Fibroblast of pulmonary artery (primary cell): Measurements from ENCODE around the gene GSTM4.
"Not testable (repeated sequence)": the region's sequence is repeated elsewhere in the genome, so short reads cannot be mapped to it uniquely, and the experiment has no call there.

Source experiments
- DNase-seq: peaks from one replicate; pipeline ENCODE4 v3.0.0-alpha.2; 2010; ENCODE audit warnings: low read depth
- H3K4me3 ChIP-seq: replicated peaks from 2 replicates; pipeline ENCODE4 v1.5.1; 2011; ENCODE audit warnings: low read depth, mild to moderate bottlenecking, control low read depth, low read length, moderate library complexity
- TF ChIP-seq, protein P1 (sequence below): IDR thresholded peaks from 2 replicates; pipeline ENCODE4 v1.5.1; 2011; ENCODE audit warnings: mild to moderate bottlenecking, control low read depth, low read length, inconsistent platforms; ENCODE audit errors: missing control alignments

The GSTM4 gene

DNA sequence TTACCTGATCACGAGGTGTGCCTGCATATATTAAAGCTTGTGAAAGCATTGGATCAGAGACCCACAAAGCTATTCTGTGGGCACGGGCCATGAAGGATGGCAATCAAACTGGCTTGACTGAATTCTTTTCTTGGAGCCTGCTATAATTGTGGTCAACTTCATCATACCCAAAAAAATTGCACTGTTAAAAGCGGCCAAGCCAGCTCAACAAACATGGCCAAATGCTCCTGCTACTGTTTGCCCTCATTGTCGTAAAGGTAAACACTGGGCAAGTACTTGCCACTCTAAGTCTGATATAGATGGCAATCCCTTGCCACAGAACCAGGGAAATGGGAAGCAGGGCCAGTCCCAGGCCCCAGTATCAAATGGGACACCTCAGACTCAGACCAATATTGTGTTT is 49.5 kb downstream of the GSTM4 start:
- no peak for DNase-seq
- no peak overlapping the region for H3K4me3 ChIP-seq
- TF ChIP-seq, protein P1, sequence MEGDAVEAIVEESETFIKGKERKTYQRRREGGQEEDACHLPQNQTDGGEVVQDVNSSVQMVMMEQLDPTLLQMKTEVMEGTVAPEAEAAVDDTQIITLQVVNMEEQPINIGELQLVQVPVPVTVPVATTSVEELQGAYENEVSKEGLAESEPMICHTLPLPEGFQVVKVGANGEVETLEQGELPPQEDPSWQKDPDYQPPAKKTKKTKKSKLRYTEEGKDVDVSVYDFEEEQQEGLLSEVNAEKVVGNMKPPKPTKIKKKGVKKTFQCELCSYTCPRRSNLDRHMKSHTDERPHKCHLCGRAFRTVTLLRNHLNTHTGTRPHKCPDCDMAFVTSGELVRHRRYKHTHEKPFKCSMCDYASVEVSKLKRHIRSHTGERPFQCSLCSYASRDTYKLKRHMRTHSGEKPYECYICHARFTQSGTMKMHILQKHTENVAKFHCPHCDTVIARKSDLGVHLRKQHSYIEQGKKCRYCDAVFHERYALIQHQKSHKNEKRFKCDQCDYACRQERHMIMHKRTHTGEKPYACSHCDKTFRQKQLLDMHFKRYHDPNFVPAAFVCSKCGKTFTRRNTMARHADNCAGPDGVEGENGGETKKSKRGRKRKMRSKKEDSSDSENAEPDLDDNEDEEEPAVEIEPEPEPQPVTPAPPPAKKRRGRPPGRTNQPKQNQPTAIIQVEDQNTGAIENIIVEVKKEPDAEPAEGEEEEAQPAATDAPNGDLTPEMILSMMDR: no peak

DNA sequence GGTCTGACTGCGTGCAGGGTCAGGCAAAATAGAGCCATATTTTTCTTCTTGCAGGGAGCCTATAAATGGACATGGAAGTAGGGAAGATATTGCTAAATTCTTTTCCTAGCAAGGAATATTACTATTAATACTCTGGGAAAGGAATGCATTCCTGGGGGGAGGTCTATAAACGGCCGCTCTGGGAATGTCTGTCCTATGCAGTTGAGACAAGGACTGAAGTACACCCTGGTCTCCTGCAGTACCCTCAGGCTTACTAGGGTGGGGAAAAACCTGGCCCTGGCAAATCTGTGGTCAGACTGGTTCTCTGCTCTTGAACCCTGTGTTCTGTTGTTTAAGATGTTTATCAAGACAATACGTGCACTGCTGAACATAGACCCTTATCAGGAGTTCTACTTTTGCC is 53.0 kb downstream of the GSTM4 start:
- not testable (repeated sequence) for DNase-seq, H3K4me3 ChIP-seq

DNA sequence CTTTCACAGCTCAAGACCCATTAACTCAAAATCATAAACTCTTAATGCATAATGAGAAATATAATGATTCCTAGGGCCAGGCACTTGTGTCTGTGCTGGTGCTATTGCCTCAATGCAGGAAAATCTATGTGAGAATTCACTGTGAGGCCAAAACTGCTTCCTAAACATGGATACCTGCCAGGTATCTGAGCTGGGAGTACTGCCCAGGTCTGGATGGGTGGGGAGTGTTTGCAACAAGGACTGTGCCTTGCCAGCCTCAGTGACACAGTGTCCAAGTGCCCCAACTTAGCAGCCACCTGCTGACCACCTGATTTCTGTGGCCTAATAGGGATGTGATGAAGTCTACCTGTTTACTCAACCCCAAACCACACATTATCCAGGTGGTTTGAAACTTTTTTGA is 53.9 kb downstream of the GSTM4 start:
- not testable (repeated sequence) for H3K4me3 ChIP-seq, DNase-seq
